Measurements from ENCODE around the gene UBE2S.

GRCh38 chr19:55366790-55367189 is 40.8 kb downstream of the UBE2S start:
- TF ChIP-seq CTCF (IDR thresholded peaks at IDR 0.05; ENCODE audit: low read depth, low read length) (no peak), POLR2A (IDR thresholded peaks at IDR 0.05; ENCODE audit: extremely low read depth, insufficient read length) (no peak), MYC (IDR thresholded peaks at IDR 0.05; ENCODE audit: low read depth, low read length) (no peak), MAX (IDR thresholded peaks at IDR 0.05; ENCODE audit: low read depth, low read length) (no peak)

Measured in NB4 (cell line).